Gastroesophageal sphincter (tissue), 3 donors: ENCODE measurements around the gene IRF6.

Experiments used
- CTCF ChIP-seq, 4 experiments: fragments of 200-600 bp in 2 of 4; fragments of 450-650 bp in 2 of 4; sonication (generic) in 1 of 4; IDR thresholded peaks; one replicate each; pipeline ENCODE4 v1.5.1; 2017 to 2019; ENCODE audit warnings: antibody characterized with exemption in 4 of 4, mild to moderate bottlenecking in 2 of 4, moderate library complexity in 2 of 4
- EP300 ChIP-seq: sonication (generic); formaldehyde crosslinking; IDR thresholded peaks from one replicate; pipeline ENCODE4 v1.6.1; 2017; ENCODE audit warnings: antibody characterized with exemption, mild to moderate bottlenecking
- POLR2A ChIP-seq, 2 donors: fragments of 450-650 bp; IDR thresholded peaks; one replicate each; pipeline ENCODE4 v1.6.1; 2017; ENCODE audit warnings: antibody characterized with exemption in 2 of 2, mild to moderate bottlenecking in 2 of 2, moderate library complexity in 1 of 2
- POLR2AphosphoS5 ChIP-seq: sonication (generic); formaldehyde crosslinking; IDR thresholded peaks from one replicate; pipeline ENCODE4 v1.6.1; 2017; ENCODE audit warnings: antibody characterized with exemption

DNA sequence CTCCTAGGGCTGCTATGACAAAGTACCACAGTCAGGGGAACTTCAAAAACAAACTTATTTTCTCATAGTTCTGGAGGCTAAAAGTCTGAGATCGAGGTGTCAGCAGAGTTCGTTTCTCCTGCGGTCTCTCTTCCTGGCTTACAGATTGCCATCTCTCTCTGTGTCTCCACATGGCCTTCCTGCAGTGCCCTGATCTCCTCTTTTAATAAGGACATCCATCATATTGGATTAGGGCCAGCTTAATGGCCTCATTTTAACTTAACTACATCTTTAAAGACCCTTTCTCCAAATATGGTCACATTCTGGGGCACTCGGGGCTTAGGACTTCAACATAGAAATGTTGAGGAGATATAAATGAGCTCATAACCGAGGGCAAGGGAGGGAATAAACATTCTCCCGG is 33.8 kb downstream of the IRF6 start:
- no peak for TF ChIP-seq CTCF (IDR thresholded peaks at IDR 0.05)
- no peak for TF ChIP-seq POLR2AphosphoS5
- no peak for TF ChIP-seq POLR2A (IDR thresholded peaks at IDR 0.05)
- no peak for TF ChIP-seq EP300
